Right kidney (tissue), 1 donor: ENCODE results near the gene RESP18.
A peak's percentile ranks its signal among the peaks of the same experiment; 100 is the strongest.
"Not testable (repeated sequence)": the region's sequence is repeated elsewhere in the genome, so short reads cannot be mapped to it uniquely, and the experiment has no call there.

Experiments
- DNase-seq: peaks from one replicate; pipeline ENCODE4 v3.0.0-alpha.2; 2016

Gene RESP18

DNA sequence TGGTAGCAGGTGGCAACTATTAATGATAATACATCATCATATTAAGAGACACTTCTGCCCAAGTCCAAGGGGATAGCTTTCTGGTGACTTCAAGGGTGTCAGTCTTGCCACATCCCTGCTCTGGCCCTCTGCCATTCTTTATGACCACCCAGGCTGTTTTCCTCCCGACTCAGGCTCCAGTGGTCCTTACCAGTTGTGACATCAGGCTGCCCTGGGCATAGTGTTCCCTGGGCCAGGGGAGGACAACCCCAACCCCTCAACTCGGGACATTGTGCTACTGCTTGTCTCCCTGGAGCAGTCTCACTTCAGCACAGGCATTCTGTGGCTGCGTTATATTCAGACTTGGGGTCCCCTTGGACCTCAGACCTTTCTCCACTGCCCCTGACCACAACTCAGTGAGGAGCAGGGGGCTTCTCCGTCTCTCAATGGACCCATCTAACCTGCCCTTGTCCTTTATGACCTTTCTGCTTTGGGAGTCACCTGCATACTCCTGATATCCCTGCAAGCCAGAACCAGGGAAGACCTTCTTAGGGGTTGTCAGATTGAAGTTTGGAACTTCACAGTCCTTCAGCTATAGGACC, 40.5 kb downstream of the RESP18 start:
- DNase-seq, result no peak

- DNase-seq, result no peak
Measured at GRCh38 chr2:219291394-219291793, 41.1 kb downstream of the RESP18 start.

- DNase-seq, result no peak
Measured at GRCh38 chr2:219290381-219291171, 42.0 kb downstream of the RESP18 start.

DNA sequence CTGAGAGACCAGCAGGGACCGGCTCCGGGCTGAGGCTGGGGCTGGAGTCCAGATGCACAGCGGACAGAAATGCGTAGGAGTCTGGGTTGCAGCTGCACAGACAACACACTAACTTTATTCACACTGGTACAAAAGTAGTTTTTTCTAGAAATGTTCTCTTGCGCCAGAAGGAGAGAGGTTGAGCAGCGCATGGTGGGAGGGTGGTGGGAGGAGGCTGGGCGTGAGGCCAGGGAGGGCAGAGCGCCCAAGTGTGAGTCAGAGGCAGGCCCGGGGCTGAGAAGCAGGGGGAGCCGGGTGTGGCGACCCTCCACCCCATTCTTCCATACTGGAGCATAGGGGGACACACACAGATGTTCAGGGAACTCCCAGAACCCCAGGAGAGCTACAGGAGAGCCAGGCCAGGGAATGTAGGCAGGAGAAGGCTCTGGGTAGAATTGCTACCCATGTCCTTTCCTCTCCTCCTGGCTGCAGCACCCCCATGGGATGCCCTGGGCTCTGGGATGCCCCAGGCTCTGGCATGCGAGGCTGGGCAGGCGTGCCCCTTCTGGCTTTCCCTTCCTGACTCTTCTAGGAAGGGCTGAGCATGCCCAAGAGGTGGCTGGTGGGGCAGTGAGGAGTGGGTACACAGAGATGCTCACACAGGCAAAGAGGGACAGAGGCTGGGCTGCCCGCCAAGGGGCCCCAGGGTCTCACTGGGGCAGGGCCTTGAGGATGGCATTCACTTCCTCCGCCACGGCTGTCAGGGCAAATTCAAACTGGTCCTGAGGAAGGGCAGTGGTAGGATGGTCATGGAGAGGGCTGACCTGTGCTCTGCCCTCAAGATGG, 42.8 kb downstream of the RESP18 start:
- DNase-seq, result peak; percentile 28

- DNase-seq, result no peak
Measured at GRCh38 chr2:219289195-219289536, 43.4 kb downstream of the RESP18 start.

GRCh38 chr2:219287580-219288265, 44.8 kb downstream of the RESP18 start:
- no peak for DNase-seq

- not testable (repeated sequence) for DNase-seq
Measured at GRCh38 chr2:219287116-219287440, 45.5 kb downstream of the RESP18 start.

GRCh38 chr2:219286436-219287115, 46.0 kb downstream of the RESP18 start:
- peak; percentile 22 for DNase-seq

DNA sequence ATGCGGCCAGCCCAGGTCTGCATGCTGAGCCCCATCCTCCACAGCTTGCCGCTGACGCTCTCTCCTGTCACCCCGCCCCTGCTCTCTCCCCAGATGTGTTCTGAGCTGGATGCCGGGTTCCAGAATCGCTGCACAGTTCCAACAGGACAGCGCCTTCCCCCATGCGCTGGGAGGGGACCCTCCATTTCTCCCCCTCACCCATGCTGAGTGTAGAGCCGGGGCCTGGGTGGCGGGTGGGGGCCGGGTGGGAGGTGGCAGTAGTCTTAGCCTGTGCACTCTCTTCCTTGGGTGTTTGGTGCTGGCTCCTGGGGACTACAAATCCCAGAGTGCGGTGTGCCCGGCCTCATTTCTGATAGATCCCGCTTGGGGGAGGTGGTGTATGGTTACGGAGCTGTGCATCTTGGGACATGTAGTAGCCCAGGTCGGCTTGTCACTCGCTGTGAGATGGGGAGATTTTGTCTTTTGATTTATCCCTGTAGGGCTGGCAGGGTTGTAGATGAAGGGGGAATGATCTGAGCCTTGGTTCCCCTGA, 46.6 kb downstream of the RESP18 start:
- no peak for DNase-seq

DNA sequence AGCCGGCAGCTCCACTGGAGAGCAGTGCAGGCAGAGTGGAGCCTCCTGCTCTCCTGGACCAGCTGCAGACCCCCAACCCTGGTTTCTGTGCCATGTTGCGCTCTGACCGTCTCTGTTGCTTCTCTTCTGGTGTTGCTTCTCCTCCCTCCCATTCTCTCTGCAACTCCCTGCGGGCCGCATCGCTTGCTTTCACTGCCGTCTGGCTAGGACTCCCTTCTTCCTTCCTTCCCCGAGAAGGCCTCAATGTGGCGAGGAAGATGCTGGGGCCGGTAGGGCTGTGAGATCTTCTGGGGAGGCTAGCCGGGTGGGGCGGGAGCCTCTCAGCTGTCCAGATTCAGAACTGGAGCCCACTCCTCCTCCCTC, 47.2 kb downstream of the RESP18 start:
- DNase-seq, result no peak

GRCh38 chr2:219284501-219285372, 47.8 kb downstream of the RESP18 start:
- DNase-seq, result no peak

- no peak for DNase-seq
Measured at GRCh38 chr2:219282943-219283581, 49.5 kb downstream of the RESP18 start.

DNA sequence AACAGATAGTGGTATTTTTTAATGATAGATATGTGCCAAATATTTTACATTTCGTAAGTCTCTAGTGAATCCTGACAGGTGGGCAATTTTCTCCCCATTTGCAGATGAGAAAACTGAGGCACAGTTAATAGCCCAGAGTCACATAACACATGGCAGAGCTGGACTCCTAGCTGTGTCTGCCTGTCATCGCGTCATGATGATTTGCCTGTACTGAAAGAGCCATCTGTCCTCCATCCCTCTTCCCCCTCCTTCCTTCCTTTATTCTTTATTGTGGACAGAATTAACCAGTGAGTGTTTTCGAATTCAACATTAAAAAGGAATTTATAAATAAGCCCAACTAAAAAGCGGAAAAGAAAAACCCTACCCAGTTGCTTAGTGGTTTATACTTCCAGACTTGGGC, 50.2 kb downstream of the RESP18 start:
- no peak for DNase-seq

DNA sequence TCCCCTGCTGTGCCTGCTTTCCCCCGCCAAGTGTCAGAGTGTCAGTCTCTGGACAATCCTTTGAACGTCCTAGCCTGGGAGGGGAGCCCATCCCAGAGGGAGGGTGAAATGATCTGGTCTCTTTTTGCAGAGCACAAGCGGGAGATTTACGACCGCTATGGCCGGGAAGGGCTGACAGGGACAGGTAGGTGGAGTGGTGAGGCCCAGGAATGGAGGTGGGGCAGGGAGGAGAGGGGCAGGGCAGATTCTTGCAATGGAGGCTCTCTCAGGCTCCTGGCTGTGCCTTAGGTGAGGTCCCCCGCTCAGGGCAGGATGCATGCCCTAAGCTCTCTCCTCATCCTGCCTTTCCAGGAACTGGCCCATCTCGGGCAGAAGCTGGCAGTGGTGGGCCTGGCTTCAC, 51.0 kb downstream of the RESP18 start:
- DNase-seq, result no peak

DNA sequence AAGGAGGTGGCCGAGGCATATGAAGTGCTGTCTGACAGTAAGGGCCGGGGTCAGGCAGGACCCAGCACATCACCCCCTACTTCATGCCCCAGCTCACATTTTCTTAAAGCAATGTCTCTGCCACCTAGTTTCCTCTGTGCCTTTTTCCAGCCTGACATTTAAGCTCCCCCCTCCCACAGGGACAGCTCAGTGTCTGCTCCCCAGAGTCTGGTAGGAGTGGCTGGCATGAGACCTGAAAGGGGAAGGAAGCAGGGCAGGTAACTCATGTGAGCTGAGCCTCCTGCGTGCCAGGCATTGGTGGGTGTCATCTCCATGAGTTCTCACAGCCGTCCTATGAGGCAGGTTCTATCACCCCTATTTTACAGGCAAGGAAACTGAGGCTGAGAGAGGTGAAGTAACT, 51.9 kb downstream of the RESP18 start:
- DNase-seq, result no peak

DNA sequence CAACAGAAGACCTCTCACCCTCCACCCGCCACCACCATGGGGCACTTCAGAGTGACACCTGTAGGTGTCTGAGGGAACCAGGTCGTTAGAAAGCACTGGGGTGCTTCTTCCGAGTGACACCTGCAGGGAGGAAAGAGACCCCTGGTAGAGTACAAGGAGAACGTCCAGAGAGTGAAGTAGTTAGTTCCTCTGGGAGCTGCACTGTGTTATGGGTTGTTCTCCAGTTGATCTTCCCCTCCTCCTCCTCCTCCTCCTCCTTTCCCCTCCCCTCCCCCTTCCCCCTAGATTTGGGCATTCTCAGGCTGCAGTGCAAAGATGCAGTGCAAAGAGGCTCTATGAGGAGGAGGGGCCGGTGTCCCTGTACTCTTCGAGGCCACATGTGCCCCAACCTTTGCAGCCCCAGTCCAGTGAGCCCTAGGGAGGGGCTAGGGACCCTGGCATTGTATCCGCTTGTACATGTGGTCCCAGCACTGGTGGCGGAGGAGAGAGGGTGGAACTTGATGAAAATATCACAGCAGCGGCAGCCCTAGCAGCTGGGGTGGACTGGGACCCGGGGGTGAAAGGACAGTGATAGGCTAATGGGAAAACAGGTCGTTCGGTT, 52.5 kb downstream of the RESP18 start:
- no peak for DNase-seq

- peak; percentile 94 for DNase-seq
Measured at GRCh38 chr2:219279151-219279915, 53.2 kb downstream of the RESP18 start, which contains the start of gene DNAJB2. Gene DNAJB2, plus strand, starts transcription at chr2:219279366. Its CDS starts 468 bp downstream, at chr2:219279834.

DNA sequence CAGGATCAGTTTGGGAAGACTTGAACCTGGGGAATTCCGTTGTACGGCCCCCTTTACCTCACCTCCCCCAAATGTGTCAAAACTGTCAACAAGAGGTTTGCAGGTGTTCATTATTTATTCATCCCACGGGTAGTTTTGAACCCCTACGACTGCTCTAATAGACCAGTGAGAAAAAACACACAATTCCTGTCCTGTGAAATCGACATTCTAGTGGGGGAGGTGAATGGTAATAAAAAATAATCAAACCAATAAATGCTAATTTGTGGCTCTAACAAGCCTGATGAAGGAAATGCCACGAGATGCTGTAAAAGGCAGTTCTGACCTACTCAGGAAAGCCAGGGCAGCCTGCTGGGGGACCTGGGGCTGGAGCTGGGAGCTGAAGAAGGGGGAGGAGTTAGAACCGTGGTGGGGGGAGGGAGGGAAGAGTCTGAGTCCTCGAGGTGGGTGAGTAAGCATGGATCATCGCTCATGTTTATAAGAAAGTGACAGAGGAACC, 53.8 kb downstream of the RESP18 start:
- no peak for DNase-seq
